T-helper 1 cell treated with Interleukin-12 subunit alpha and Interleukin-12 subunit beta and Interleukin-4 antibody, amounts not matched to agents 30 ng/mL and 1 ng/mL, for 36 hours (primary cell): ENCODE results near the gene RFK. TPM values are rescaled to one million over a fixed set of nuclear protein-coding genes. Genes with fewer than 3 reads are reported as not detected.

Source experiments
- intact Hi-C: fragments of 100-400 bp; cut with micrococcal nuclease; formaldehyde crosslinking; loops from one replicate; pipeline ENCODE4 v1.15.1; 2024
- total RNA-seq: library from RNA; stranded (reverse); gene quantifications from 2 replicates; pipeline ENCODE4 v1.2.3, GENCODE V29; 2022

RFK gene
- total RNA-seq, 1 donor from 2014 or later: 18.0 TPM

DNA sequence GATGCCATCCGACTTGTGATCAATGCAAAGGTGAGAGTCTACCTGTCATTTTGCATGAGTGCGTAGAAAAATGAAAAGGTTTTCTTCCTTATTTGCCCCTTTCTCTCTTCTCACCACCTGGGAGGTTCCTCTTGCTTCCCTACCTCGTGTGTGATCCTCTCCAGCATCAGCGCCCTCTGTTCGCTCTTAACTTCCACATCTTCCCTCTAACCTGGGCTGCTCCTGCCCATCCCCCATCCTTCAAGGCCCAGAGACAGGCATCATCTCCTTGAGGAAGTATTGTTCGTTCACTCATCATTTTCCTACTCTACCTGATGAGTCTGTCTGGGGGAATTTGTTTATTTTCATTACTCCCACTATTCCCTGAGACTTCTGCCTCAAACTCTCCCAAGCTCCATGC, 55.8 kb downstream of the RFK start:
- intact Hi-C loops: no loop called here

DNA sequence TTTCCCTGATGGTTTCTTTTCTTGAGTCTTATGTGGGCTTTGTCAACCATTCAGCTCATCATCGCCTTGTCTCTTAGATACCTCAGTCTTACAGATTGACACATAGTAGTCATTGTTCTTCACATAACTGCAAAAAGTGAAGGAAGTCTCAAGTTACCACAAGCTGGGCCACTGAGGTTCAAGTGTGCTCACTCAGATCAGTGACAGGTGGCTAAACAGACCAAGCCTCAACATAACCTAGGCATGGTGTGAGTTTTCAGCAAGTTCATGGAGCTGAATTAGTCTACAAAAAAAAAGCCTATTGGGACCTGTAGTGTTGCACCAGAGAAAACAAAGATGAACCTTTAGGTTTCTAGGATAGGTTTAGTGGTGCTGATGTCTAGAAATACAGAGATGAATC, 58.2 kb downstream of the RFK start:
- intact Hi-C loops: no loop called here

Other genes starting within 250 kb of the RFK start
- gene GCNT1, start 64.8 kb upstream of the RFK start, total RNA-seq: 6.8 and 7.6 TPM in 2 replicates